Ishikawa (cell line): ENCODE data around the gene CYP39A1.

Experiments used
- CEBPB ChIP-seq: IDR thresholded peaks from 2 replicates; pipeline ENCODE4 v1.6.1; 2012
- CREB1 ChIP-seq: IDR thresholded peaks from 2 replicates; pipeline ENCODE4 v1.6.1; 2012; ENCODE audit warnings: low read depth
- EGR1 ChIP-seq: IDR thresholded peaks from 2 replicates; pipeline ENCODE4 v1.6.1; 2012
- EP300 ChIP-seq: IDR thresholded peaks from 2 replicates; pipeline ENCODE4 v1.6.1; 2012; ENCODE audit warnings: borderline replicate concordance
- NFIC ChIP-seq: IDR thresholded peaks from 2 replicates; pipeline ENCODE4 v1.6.1; 2012
- RAD21 ChIP-seq: IDR thresholded peaks from 2 replicates; pipeline ENCODE4 v1.6.1; 2012; ENCODE audit warnings: low read depth
- TAF1 ChIP-seq: IDR thresholded peaks from 2 replicates; pipeline ENCODE4 v1.6.1; 2012; ENCODE audit warnings: low read depth, mild to moderate bottlenecking
- ZBTB7A ChIP-seq: IDR thresholded peaks from 2 replicates; pipeline ENCODE4 v1.6.1; 2012; ENCODE audit warnings: low read depth
- TF ChIP-seq, protein P1 (sequence below): IDR thresholded peaks from 2 replicates; pipeline ENCODE4 v1.6.1; 2012; ENCODE audit warnings: low read depth, mild to moderate bottlenecking
- TF ChIP-seq, protein P2 (sequence below): IDR thresholded peaks from 2 replicates; pipeline ENCODE4 v1.6.1; 2012
- TF ChIP-seq, protein P3 (sequence below): IDR thresholded peaks from 2 replicates; pipeline ENCODE4 v1.6.1; 2012

DNA sequence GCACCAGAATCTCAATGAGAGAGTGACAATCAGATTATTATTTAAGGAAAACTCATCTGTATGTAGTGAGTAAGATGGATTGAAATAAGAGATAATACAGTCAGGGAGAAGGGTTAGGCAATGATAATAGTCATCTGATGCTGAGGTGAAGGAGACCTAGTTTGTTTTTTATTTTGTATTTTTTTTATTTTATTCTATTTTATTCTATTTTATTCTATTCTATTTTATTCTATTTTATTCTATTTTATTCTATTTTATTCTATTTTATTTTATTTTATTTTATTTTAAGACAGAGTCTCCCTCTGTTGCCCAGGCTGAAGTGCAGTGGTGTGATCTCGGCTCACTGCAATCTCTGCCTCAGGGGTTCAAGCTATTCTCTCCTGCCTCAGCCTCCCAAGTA lies 88.7 kb downstream of the CYP39A1 start:
- TF ChIP-seq, protein P1, sequence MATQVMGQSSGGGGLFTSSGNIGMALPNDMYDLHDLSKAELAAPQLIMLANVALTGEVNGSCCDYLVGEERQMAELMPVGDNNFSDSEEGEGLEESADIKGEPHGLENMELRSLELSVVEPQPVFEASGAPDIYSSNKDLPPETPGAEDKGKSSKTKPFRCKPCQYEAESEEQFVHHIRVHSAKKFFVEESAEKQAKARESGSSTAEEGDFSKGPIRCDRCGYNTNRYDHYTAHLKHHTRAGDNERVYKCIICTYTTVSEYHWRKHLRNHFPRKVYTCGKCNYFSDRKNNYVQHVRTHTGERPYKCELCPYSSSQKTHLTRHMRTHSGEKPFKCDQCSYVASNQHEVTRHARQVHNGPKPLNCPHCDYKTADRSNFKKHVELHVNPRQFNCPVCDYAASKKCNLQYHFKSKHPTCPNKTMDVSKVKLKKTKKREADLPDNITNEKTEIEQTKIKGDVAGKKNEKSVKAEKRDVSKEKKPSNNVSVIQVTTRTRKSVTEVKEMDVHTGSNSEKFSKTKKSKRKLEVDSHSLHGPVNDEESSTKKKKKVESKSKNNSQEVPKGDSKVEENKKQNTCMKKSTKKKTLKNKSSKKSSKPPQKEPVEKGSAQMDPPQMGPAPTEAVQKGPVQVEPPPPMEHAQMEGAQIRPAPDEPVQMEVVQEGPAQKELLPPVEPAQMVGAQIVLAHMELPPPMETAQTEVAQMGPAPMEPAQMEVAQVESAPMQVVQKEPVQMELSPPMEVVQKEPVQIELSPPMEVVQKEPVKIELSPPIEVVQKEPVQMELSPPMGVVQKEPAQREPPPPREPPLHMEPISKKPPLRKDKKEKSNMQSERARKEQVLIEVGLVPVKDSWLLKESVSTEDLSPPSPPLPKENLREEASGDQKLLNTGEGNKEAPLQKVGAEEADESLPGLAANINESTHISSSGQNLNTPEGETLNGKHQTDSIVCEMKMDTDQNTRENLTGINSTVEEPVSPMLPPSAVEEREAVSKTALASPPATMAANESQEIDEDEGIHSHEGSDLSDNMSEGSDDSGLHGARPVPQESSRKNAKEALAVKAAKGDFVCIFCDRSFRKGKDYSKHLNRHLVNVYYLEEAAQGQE: no peak
- TF ChIP-seq EP300 (no peak), ZBTB7A (no peak), NFIC (no peak), RAD21 (no peak), EGR1 (no peak), CREB1 (no peak), CEBPB (no peak), TAF1 (no peak)
- TF ChIP-seq, protein P2, sequence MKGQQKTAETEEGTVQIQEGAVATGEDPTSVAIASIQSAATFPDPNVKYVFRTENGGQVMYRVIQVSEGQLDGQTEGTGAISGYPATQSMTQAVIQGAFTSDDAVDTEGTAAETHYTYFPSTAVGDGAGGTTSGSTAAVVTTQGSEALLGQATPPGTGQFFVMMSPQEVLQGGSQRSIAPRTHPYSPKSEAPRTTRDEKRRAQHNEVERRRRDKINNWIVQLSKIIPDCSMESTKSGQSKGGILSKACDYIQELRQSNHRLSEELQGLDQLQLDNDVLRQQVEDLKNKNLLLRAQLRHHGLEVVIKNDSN: no peak
- TF ChIP-seq, protein P3, sequence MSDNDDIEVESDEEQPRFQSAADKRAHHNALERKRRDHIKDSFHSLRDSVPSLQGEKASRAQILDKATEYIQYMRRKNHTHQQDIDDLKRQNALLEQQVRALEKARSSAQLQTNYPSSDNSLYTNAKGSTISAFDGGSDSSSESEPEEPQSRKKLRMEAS: no peak
